Breast epithelium (tissue), 4 donors: ENCODE measurements around the gene LRRC45. TPM values are rescaled to one million over a fixed set of nuclear protein-coding genes. Genes with fewer than 3 reads are reported as not detected.

Experiments used
- DNase-seq, 2 donors: peaks; one replicate each; pipeline ENCODE4 v3.0.0-alpha.2; 2019; ENCODE audit warnings: low spot score in 2 of 2
- H3K27ac ChIP-seq, 2 donors: fragments of 200-600 bp; sonication (generic) in 1 of 2; one replicate each; pipeline ENCODE4 v1.5.1; 2016 to 2019; ENCODE audit warnings: mild to moderate bottlenecking in 1 of 2
- H3K27me3 ChIP-seq, 2 donors: fragments of 200-600 bp; sonication (generic) in 1 of 2; one replicate each; pipeline versions ENCODE4 v1.5.1 to v1.6.0; 2017 to 2019; ENCODE audit warnings: control low read depth in 1 of 2, mild to moderate bottlenecking in 1 of 2
- H3K36me3 ChIP-seq: fragments of 200-600 bp; one replicate; pipeline ENCODE4 v1.5.1; 2019
- H3K4me1 ChIP-seq, 2 donors: fragments of 200-600 bp; sonication (generic); one replicate each; pipeline ENCODE4 v1.5.1; 2016 to 2019; ENCODE audit warnings: control low read depth in 1 of 2
- H3K4me3 ChIP-seq, 3 donors: fragments of 200-600 bp; sonication (generic); 1 replicate in 2 of 3; 2 replicates in 1 of 3; pipeline ENCODE4 v1.5.1; 2016 to 2019; ENCODE audit warnings: mild to moderate bottlenecking in 3 of 3, moderate library complexity in 2 of 3
- H3K9me3 ChIP-seq, 2 donors: fragments of 200-600 bp; sonication (generic) in 1 of 2; one replicate each; pipeline ENCODE4 v1.5.1; 2016 to 2019; ENCODE audit warnings: control low read depth in 1 of 2
- POLR2A ChIP-seq: fragments of 450-650 bp; IDR thresholded peaks from one replicate; pipeline ENCODE4 v1.6.1; 2016; ENCODE audit warnings: antibody characterized with exemption, mild to moderate bottlenecking, moderate library complexity
- POLR2AphosphoS5 ChIP-seq, 3 donors: sonication (generic); formaldehyde crosslinking; IDR thresholded peaks; one replicate each; pipeline ENCODE4 v1.6.1; 2017; ENCODE audit warnings: antibody characterized with exemption in 3 of 3
- intact Hi-C: fragments of 100-400 bp; cut with DNase I; formaldehyde crosslinking; loops from one replicate; pipeline ENCODE4 v1.15.1; 2023; ENCODE audit warnings: low total_unique reads
- total RNA-seq, 3 donors: library from RNA; depleted of rRNA; stranded (reverse); fragments of >200 nt; gene quantifications; one replicate each; pipeline ENCODE4 v1.1.0, GENCODE V29; 2016
- TF ChIP-seq, protein P1 (sequence below), 3 donors: fragments of 450-650 bp; IDR thresholded peaks; one replicate each; pipeline ENCODE4 v1.5.1; 2016 to 2017; ENCODE audit warnings: antibody characterized with exemption in 3 of 3, mild to moderate bottlenecking in 3 of 3, moderate library complexity in 3 of 3

The LRRC45 gene
- total RNA-seq, 3 donors from 2014 or later: 8.0 to 18.7 (median 14.7) TPM

DNA sequence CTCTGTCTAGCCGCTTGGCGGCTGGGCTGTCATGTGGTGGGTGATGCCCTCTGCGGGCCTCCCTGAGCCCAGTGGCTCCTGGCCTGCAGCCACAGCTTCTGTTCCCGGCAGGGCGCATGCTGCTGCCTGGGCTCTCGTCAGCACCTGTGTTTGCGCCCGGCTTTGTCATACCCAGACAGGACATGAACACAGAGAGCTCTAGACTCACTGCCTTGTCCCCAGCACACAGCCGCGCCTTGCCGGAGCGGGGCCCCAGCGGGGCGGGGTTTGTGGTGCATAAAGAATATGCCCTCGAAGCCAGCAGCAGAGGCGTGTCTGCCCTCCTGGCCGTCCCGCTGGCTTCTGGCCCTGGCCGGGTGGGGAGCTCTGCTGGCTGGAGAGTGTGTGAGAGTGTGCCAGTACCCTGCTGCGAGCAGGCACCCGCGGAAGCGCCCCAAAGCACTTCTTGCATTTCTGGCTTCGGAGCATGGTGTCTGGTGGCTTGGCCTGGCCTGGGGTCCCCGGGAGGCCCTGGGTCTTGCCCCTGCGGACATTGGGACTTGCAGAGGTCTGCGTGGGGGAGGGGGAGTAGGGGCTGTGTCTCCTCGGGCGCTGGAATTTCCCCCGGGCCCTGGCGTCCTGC is 31.3 kb upstream of the LRRC45 start:
- Histone ChIP-seq H3K27me3 (no peaks in the 10 kb centered on the region), H3K9me3 (no peaks in the 10 kb centered on the region), H3K27ac (peak overlapping the region; percentile 61 to 77), H3K36me3 (no peaks in the 10 kb centered on the region), H3K4me3 (peak overlapping the region in 2 of 3 donors; percentile 19 to 48), H3K4me1 (peaks cover 0 to 9% of the 10 kb centered on the region in 2 donors)
- peak; percentile 77 to 83 for DNase-seq
- TF ChIP-seq POLR2A (no peak), POLR2AphosphoS5 (IDR thresholded peaks at IDR 0.05) (no peak)
- TF ChIP-seq, protein P1, sequence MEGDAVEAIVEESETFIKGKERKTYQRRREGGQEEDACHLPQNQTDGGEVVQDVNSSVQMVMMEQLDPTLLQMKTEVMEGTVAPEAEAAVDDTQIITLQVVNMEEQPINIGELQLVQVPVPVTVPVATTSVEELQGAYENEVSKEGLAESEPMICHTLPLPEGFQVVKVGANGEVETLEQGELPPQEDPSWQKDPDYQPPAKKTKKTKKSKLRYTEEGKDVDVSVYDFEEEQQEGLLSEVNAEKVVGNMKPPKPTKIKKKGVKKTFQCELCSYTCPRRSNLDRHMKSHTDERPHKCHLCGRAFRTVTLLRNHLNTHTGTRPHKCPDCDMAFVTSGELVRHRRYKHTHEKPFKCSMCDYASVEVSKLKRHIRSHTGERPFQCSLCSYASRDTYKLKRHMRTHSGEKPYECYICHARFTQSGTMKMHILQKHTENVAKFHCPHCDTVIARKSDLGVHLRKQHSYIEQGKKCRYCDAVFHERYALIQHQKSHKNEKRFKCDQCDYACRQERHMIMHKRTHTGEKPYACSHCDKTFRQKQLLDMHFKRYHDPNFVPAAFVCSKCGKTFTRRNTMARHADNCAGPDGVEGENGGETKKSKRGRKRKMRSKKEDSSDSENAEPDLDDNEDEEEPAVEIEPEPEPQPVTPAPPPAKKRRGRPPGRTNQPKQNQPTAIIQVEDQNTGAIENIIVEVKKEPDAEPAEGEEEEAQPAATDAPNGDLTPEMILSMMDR (IDR thresholded peaks at IDR 0.05): no peak
- intact Hi-C loops: no loop called here

DNA sequence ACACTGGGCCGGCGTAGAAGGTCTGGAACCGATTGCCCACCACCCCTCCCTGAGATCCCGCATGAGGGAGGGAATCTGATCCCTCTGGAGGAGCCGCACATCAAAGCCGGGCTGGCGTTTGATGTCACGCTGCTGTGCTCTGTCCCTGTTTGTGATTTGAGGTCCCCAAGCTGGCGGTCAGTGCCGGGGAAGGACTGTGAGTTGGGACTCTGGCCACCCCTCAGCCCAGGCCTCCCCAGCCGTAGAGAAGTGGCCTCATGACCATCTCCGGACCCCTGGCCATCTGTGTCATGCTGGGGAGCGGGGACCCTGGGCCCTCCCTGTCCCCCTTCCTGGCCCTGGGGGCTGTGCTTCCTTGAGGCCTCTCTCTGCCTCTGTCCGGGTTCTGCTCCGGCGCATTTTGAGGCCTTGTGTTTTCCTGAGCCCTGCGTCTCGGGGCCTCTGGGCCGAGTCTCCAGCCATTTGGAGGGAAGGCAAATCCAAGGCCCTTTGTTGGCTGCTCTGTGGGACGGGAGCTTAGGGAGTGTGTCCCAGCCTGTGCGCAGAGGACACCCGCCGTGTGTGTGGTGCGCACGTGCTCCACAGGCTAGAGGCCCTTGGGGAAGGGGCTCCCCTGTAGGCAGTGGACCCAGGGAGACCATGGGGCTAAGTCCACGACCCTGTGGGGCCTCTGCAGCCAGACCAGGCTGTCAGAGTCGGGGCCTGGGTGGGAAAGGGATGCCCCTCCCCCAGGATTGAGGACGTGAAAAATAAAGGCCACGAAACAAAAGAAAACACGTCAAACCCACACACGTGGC is 30.6 kb upstream of the LRRC45 start:
- Histone ChIP-seq H3K36me3 (no peaks in the 10 kb centered on the region), H3K27me3 (no peaks in the 10 kb centered on the region), H3K4me1 (peaks cover 0 to 9% of the 10 kb centered on the region in 2 donors), H3K4me3 (peak overlapping the region in 2 of 3 donors; percentile 19 to 48), H3K9me3 (no peaks in the 10 kb centered on the region), H3K27ac (peak overlapping the region; percentile 61 to 77)
- intact Hi-C loops: no loop called here
- DNase-seq: no peak
- TF ChIP-seq POLR2A (no peak), POLR2AphosphoS5 (IDR thresholded peaks at IDR 0.05) (no peak)
- TF ChIP-seq, protein P1 (IDR thresholded peaks at IDR 0.05): no peak

DNA sequence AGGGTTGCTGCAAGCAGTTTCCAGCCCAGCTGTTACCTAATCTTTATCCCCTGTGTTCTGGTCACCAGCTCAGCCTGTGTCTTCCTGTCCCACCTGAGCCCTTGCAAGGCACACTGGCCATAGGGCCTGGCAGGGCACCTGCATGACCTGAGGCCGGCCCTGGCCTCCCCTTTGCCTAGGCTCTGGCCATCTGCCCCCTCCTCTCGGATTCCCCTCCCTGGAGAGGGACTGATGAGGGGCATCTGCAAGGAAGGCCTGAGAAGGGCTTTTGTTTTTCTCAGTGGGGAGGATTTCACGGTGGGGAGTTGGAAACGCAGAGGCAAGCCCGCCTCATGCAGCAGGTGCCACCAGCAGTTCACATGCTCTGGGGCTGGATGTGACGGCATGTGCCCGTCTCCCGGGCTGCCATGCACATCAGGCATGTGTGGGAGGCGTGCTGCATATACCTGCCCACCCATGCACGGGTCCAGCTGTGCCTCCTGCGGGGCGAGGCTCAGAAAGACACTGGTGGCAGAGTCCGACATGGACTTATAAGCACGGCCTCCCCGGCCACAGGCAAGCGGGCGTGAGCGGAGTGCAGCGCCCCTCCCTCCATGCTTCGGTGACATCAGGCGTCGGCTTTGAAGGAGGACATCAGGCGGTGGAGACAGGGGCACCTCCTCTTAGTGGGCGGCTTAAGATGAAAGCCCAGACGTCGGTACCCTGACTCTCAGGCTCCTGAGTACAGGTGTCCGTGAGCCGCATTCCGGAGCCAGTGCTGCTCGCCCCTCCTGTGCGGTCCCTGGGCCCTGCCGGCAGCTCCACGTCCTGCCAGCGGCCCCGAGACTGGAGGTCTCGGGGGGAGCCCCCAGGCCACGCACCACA is 29.1 kb upstream of the LRRC45 start:
- intact Hi-C loops: no loop called here
- Histone ChIP-seq H3K27ac (no peak overlapping the region), H3K27me3 (no peaks in the 10 kb centered on the region), H3K4me3 (no peak overlapping the region), H3K36me3 (no peaks in the 10 kb centered on the region), H3K4me1 (peaks cover 0 to 9% of the 10 kb centered on the region in 2 donors), H3K9me3 (no peaks in the 10 kb centered on the region)
- TF ChIP-seq POLR2A (no peak), POLR2AphosphoS5 (IDR thresholded peaks at IDR 0.05) (no peak)
- TF ChIP-seq, protein P1 (IDR thresholded peaks at IDR 0.05): no peak
- DNase-seq: no peak

DNA sequence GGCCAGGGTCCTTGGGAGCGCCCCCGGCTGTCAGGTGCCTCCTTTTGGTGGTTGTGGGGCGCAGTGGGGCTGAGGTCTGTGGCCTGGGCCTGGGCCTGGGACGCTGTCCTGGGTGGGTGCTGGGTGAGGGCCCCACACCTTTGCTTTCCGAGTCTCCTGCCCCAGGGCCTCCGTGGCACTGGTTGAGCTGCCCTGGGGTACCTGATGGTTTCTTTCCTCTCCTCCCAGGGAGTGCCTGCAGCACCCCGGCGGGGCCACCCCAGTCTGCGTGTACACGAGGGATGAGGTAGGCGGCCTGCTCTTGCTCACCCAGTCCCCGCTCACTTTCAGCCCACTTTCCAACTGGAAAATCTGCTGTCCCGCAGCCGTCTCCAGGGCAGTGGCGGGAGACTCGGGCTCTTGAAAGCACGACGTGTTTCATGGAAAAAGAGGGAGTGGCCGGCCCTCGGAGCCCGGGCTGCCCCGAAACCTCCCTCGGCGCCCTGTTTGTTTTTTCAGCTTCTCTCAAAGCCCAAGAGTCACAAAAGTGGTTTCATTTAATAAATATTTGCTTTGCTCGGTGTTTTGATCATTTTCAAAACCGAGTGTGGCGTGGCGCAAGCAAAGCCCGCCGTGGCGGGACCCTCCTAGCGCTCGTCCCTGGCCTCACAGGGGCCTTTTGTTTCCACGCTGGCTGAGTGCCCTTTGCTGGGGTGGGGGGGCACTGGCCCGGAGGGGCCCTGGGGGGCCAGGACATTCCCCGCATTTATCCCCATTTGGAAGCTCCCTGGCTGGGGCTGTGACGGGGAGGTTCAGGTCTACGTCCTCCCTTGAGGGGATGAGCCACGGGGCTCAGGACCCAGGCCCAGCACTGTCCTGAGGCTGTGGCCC is 28.3 kb upstream of the LRRC45 start:
- intact Hi-C loops: no loop called here
- Histone ChIP-seq H3K36me3 (no peaks in the 10 kb centered on the region), H3K4me3 (no peak overlapping the region), H3K27me3 (no peaks in the 10 kb centered on the region), H3K4me1 (peaks cover 0 to 9% of the 10 kb centered on the region in 2 donors), H3K27ac (no peak overlapping the region), H3K9me3 (no peaks in the 10 kb centered on the region)
- TF ChIP-seq POLR2A: no peak
- TF ChIP-seq, protein P1 (IDR thresholded peaks at IDR 0.05): no peak
- TF ChIP-seq POLR2AphosphoS5 (IDR thresholded peaks at IDR 0.05): no peak
- DNase-seq: no peak
